Activated naive CD8-positive, alpha-beta T cell (primary cell): ENCODE measurements around the gene RFK.
A peak's percentile ranks its signal among the peaks of the same experiment; 100 is the strongest.
"Not testable (repeated sequence)": the region's sequence is repeated elsewhere in the genome, so short reads cannot be mapped to it uniquely, and the experiment has no call there.

Experiments
- H3K27ac Mint-ChIP-seq: one replicate; pipeline ENCODE4 v1.8.0; 2021; ENCODE audit warnings: mixed read lengths
- H3K27me3 Mint-ChIP-seq: one replicate; pipeline ENCODE4 v1.8.0; 2021; ENCODE audit warnings: mixed read lengths
- H3K36me3 Mint-ChIP-seq: one replicate; pipeline ENCODE4 v1.8.0; 2021; ENCODE audit warnings: mixed read lengths
- H3K4me1 Mint-ChIP-seq: one replicate; pipeline ENCODE4 v1.8.0; 2021; ENCODE audit warnings: low read depth, mixed read lengths
- H3K4me3 Mint-ChIP-seq: one replicate; pipeline ENCODE4 v1.8.0; 2021; ENCODE audit warnings: mild to moderate bottlenecking, mixed read lengths
- H3K9me3 Mint-ChIP-seq: one replicate; pipeline ENCODE4 v1.8.0; 2021; ENCODE audit warnings: low read depth, mixed read lengths

RFK gene

GRCh38 chr9:76394195-76394959 lies at the start of gene RFK:
RFK (minus strand) TSS chr9:76394426; CDS start chr9:76394171, 255 bp downstream.
- peak within 1 kb of the TSS; percentile 99 for H3K4me3 Mint-ChIP-seq
- peaks cover 33% of the 10 kb centered on the region for H3K4me1 Mint-ChIP-seq
- peak within 1 kb of the TSS; percentile 97 for H3K27ac Mint-ChIP-seq
- peaks cover 14% of the 10 kb centered on the region for H3K36me3 Mint-ChIP-seq
- H3K27me3 Mint-ChIP-seq, result no peaks in the 10 kb centered on the region
- H3K9me3 Mint-ChIP-seq, result no peaks in the 10 kb centered on the region

- Mint-ChIP-seq H3K27me3 (peaks cover 4% of the 10 kb centered on the region), H3K9me3 (no peaks in the 10 kb centered on the region), H3K36me3 (peaks cover 3% of the 10 kb centered on the region), H3K4me1 (peaks cover 15% of the 10 kb centered on the region), H3K4me3 (peak overlapping the region; percentile 55), H3K27ac (no peak overlapping the region)
Measured at GRCh38 chr9:76443887-76444286, 49.7 kb upstream of the RFK start.

- Mint-ChIP-seq H3K4me1 (peaks cover 21% of the 10 kb centered on the region), H3K9me3 (no peaks in the 10 kb centered on the region)
Measured at GRCh38 chr9:76441551-76442322, 47.5 kb upstream of the RFK start.

GRCh38 chr9:76438841-76439588 lies 44.8 kb upstream of the RFK start:
- H3K27ac Mint-ChIP-seq, result peak overlapping the region; percentile 72
- peaks cover 5% of the 10 kb centered on the region for H3K27me3 Mint-ChIP-seq
- no peaks in the 10 kb centered on the region for H3K9me3 Mint-ChIP-seq
- peaks cover 18% of the 10 kb centered on the region for H3K4me1 Mint-ChIP-seq
- no peak overlapping the region for H3K4me3 Mint-ChIP-seq
- peaks cover 3% of the 10 kb centered on the region for H3K36me3 Mint-ChIP-seq

More at GRCh38 chr9:76441551-76442322, 47.5 kb upstream of the RFK start:
- Mint-ChIP-seq H3K27ac (peak overlapping the region; percentile 95), H3K36me3 (peaks cover 3% of the 10 kb centered on the region), H3K4me3 (peak overlapping the region; percentile 83), H3K27me3 (peaks cover 4% of the 10 kb centered on the region)

- H3K4me1 Mint-ChIP-seq, result peaks cover 18% of the 10 kb centered on the region
- H3K27ac Mint-ChIP-seq, H3K27me3 Mint-ChIP-seq, H3K4me3 Mint-ChIP-seq, H3K36me3 Mint-ChIP-seq, H3K9me3 Mint-ChIP-seq: not testable (repeated sequence)
Measured at GRCh38 chr9:76437017-76437699, 42.9 kb upstream of the RFK start.

GRCh38 chr9:76434897-76435296 lies 40.7 kb upstream of the RFK start:
- not testable (repeated sequence) for H3K27ac Mint-ChIP-seq, H3K4me1 Mint-ChIP-seq, H3K27me3 Mint-ChIP-seq, H3K4me3 Mint-ChIP-seq, H3K9me3 Mint-ChIP-seq, H3K36me3 Mint-ChIP-seq

- no peaks in the 10 kb centered on the region for H3K36me3 Mint-ChIP-seq
- H3K4me1 Mint-ChIP-seq, result peaks cover 6% of the 10 kb centered on the region
- H3K9me3 Mint-ChIP-seq, result no peaks in the 10 kb centered on the region
- no peak overlapping the region for H3K27ac Mint-ChIP-seq
- H3K4me3 Mint-ChIP-seq, result no peak overlapping the region
- H3K27me3 Mint-ChIP-seq, result peaks cover 3% of the 10 kb centered on the region
Measured at GRCh38 chr9:76433836-76434235, 39.6 kb upstream of the RFK start.

- Mint-ChIP-seq H3K27me3 (peaks cover 3% of the 10 kb centered on the region), H3K27ac (no peak overlapping the region), H3K9me3 (no peaks in the 10 kb centered on the region), H3K4me1 (peaks cover 3% of the 10 kb centered on the region), H3K4me3 (no peak overlapping the region), H3K36me3 (no peaks in the 10 kb centered on the region)
Measured at GRCh38 chr9:76433406-76433805, 39.2 kb upstream of the RFK start.

- Mint-ChIP-seq H3K36me3 (no peaks in the 10 kb centered on the region), H3K4me1 (no peaks in the 10 kb centered on the region), H3K9me3 (no peaks in the 10 kb centered on the region), H3K4me3 (no peak overlapping the region), H3K27ac (no peak overlapping the region), H3K27me3 (peaks cover 3% of the 10 kb centered on the region)
Measured at GRCh38 chr9:76431601-76432000, 37.4 kb upstream of the RFK start.

GRCh38 chr9:76426807-76427419 lies 32.7 kb upstream of the RFK start:
- Mint-ChIP-seq H3K4me3 (no peak overlapping the region), H3K27ac (no peak overlapping the region), H3K27me3 (no peaks in the 10 kb centered on the region), H3K36me3 (no peaks in the 10 kb centered on the region), H3K4me1 (peaks cover 14% of the 10 kb centered on the region), H3K9me3 (no peaks in the 10 kb centered on the region)

GRCh38 chr9:76425677-76426453 lies 31.6 kb upstream of the RFK start:
- Mint-ChIP-seq H3K4me3 (no peak overlapping the region), H3K36me3 (no peaks in the 10 kb centered on the region), H3K27ac (no peak overlapping the region), H3K27me3 (no peaks in the 10 kb centered on the region), H3K9me3 (no peaks in the 10 kb centered on the region), H3K4me1 (peaks cover 14% of the 10 kb centered on the region)

GRCh38 chr9:76424491-76424890 lies 30.3 kb upstream of the RFK start:
- Mint-ChIP-seq H3K36me3 (no peaks in the 10 kb centered on the region), H3K4me1 (peaks cover 14% of the 10 kb centered on the region), H3K9me3 (no peaks in the 10 kb centered on the region), H3K27me3 (no peaks in the 10 kb centered on the region), H3K4me3 (no peak overlapping the region), H3K27ac (peak overlapping the region; percentile 46)

- Mint-ChIP-seq H3K36me3 (no peaks in the 10 kb centered on the region), H3K4me3 (no peak overlapping the region), H3K27ac (peak overlapping the region; percentile 46)
Measured at GRCh38 chr9:76423216-76424177, 29.3 kb upstream of the RFK start.

More at GRCh38 chr9:76423216-76424177, 29.3 kb upstream of the RFK start:
- H3K4me1 Mint-ChIP-seq, result peaks cover 14% of the 10 kb centered on the region
- no peaks in the 10 kb centered on the region for H3K27me3 Mint-ChIP-seq
- H3K9me3 Mint-ChIP-seq, result no peaks in the 10 kb centered on the region
